Activated CD4-positive, alpha-beta T cell treated with anti-CD3 and anti-CD28 coated beads, Interleukin-2, Interleukin-6, amounts not matched to agents 100 ng/mL and 50 ng/mL, durations not matched to agents 16 hours and 8 hours (primary cell): ENCODE data around the gene ADCY4.

Experiments used
- DNase-seq: peaks from one replicate; pipeline ENCODE4 v3.0.0-alpha.2; 2020

The ADCY4 gene

GRCh38 chr14:24271134-24271833 lies 63.6 kb downstream of the ADCY4 start, which contains the start of gene RABGGTA:
Gene RABGGTA, minus strand, starts transcription at chr14:24271597. Its CDS starts 482 bp downstream, at chr14:24271115.
- peak; percentile 92 for DNase-seq

GRCh38 chr14:24270537-24271133 lies 64.2 kb downstream of the ADCY4 start:
- no peak for DNase-seq

- DNase-seq, result no peak
These were observed 64.8 kb downstream of the ADCY4 start for GRCh38 chr14:24269910-24270536.

- no peak for DNase-seq
These were observed 65.5 kb downstream of the ADCY4 start for GRCh38 chr14:24269368-24269767.
